ENCODE data around the gene ELFN1.

ELFN1 gene

GRCh38 chr7:1748839-1749173 is 78.7 kb downstream of the ELFN1 start:
- no peak for TF ChIP-seq CTCF (IDR thresholded peaks at IDR 0.05; ENCODE audit: borderline replicate concordance, insufficient read depth, low read depth, low read length)

GRCh38 chr7:1749351-1749863 is 79.3 kb downstream of the ELFN1 start:
- H3K4me3 ChIP-seq (ENCODE audit: low read depth, low read length): no peak overlapping the region
- TF ChIP-seq CTCF (IDR thresholded peaks at IDR 0.05; ENCODE audit: borderline replicate concordance, insufficient read depth, low read depth, low read length): no peak

More at GRCh38 chr7:1748839-1749173, 78.7 kb downstream of the ELFN1 start:
- H3K4me3 ChIP-seq (ENCODE audit: low read depth, low read length): no peak overlapping the region

DNA sequence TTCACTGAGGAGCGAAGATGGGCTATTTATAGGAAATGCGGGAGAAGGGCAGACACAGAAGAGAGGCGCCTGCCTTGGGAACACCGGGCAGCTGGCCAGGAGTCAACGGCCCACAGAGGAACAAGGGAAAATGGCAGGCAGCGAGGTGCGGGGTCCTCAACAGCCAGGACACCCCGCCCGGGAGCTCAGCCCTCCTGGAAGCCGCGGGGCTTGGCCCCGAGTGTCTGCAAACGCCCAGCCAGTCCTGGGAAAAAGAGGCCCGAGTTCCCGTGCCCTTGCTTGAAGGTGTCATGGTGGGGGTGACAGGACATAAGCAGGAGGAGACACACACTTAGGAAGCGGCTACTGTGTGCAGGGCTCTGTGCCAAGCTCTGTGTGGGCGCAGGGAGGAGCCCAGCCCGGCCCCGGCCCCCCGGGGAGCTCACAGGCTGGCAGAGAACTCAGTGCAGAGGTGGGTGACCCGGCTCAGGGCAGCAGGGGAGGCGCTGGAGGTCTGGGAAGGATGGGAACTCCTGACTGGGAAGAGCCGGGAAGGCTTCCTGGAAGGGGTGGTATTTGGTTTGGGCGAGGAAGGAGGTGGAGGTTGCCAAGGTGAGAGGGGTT is 79.9 kb downstream of the ELFN1 start:
- no peak for TF ChIP-seq CTCF (IDR thresholded peaks at IDR 0.05; ENCODE audit: borderline replicate concordance, insufficient read depth, low read depth, low read length)
- H3K4me3 ChIP-seq (ENCODE audit: low read depth, low read length): no peak overlapping the region

DNA sequence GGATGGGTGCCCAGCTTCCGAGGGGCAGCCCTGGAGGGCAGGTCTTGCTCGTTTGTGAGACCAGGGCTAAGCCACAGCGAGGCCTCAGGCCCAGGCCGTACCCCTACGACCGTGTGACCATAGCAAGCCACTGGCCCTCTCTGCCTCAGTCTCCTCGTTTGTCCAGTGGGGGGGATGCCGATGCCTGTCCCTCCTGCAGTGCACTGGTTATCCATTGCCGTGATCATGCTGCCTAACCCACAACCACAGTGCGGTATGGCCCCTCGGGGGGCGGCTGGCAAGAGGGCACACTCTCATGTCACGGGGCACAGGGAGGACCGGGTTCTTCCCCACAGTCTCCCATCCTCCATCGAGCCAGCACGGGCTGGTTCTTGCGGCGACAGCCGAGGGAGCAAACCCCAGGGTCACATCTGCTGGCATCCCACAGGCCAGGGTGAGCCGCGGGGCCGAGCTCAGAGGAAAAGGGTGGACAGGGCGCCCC is 80.5 kb downstream of the ELFN1 start:
- TF ChIP-seq CTCF (IDR thresholded peaks at IDR 0.05; ENCODE audit: borderline replicate concordance, insufficient read depth, low read depth, low read length): no peak
- no peak overlapping the region for H3K4me3 ChIP-seq (ENCODE audit: low read depth, low read length)

DNA sequence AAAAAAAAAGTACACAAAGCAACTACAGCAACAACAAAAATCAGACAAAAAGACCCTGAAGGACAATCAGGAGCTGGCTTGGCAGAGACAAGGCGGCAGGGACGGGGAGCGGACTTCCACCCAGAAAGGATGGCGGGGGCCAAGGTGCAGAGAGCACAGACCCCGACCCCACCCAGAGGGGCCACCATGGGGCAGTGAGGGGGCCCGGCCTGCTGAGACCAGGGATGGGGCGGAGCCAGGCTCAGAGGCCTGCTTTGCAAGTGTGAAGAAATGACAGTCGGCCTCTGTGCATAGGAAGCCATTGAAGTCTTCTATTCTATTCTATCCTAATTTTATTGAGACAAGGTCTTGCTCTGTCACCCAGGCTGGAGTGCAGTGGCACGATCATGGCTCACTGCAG is 82.0 kb downstream of the ELFN1 start:
- no peak for TF ChIP-seq CTCF (IDR thresholded peaks at IDR 0.05; ENCODE audit: borderline replicate concordance, insufficient read depth, low read depth, low read length)
- no peak overlapping the region for H3K4me3 ChIP-seq (ENCODE audit: low read depth, low read length)

GRCh38 chr7:1752771-1753563 is 82.9 kb downstream of the ELFN1 start:
- no peak overlapping the region for H3K4me3 ChIP-seq (ENCODE audit: low read depth, low read length)
- TF ChIP-seq CTCF (IDR thresholded peaks at IDR 0.05; ENCODE audit: borderline replicate concordance, insufficient read depth, low read depth, low read length): no peak

GRCh38 chr7:1753564-1753867 is 83.4 kb downstream of the ELFN1 start:
- H3K4me3 ChIP-seq (ENCODE audit: low read depth, low read length): no peak overlapping the region
- TF ChIP-seq CTCF (IDR thresholded peaks at IDR 0.05; ENCODE audit: borderline replicate concordance, insufficient read depth, low read depth, low read length): no peak
